Uterus (tissue), 4 donors: ENCODE data around the gene ZNF708. TPM values are rescaled to one million over a fixed set of nuclear protein-coding genes. Genes with fewer than 3 reads are reported as not detected.

ENCODE experiments used
- DNase-seq, 2 donors: peaks; one replicate each; pipeline ENCODE4 v3.0.0-alpha.2; 2019 to 2020
- H3K27ac ChIP-seq, 2 donors: fragments of 200-600 bp; sonication (generic); 1 replicate in 1 of 2; 2 replicates in 1 of 2; pipeline ENCODE4 v1.5.1; 2016 to 2018
- H3K27me3 ChIP-seq, 2 donors: fragments of 200-600 bp; sonication (generic); one replicate each; pipeline ENCODE4 v1.5.1; 2018 to 2019; ENCODE audit warnings: control low read depth in 1 of 2
- H3K36me3 ChIP-seq, 2 donors: fragments of 200-600 bp; sonication (generic); one replicate each; pipeline ENCODE4 v1.5.1; 2019; ENCODE audit warnings: control low read depth in 1 of 2
- H3K4me1 ChIP-seq, 2 donors: fragments of 200-600 bp; sonication (generic); one replicate each; pipeline ENCODE4 v1.5.1; 2018 to 2019; ENCODE audit warnings: control low read depth in 1 of 2
- H3K4me3 ChIP-seq, 2 donors: fragments of 200-600 bp; sonication (generic); 1 replicate in 1 of 2; 2 replicates in 1 of 2; pipeline ENCODE4 v1.5.1; 2018 to 2019; ENCODE audit warnings: mild to moderate bottlenecking in 1 of 2
- H3K9me3 ChIP-seq, 2 donors: fragments of 200-600 bp; sonication (generic); one replicate each; pipeline ENCODE4 v1.5.1; 2019; ENCODE audit warnings: control low read depth in 1 of 2
- POLR2A ChIP-seq, 2 donors: fragments of 450-650 bp; IDR thresholded peaks; one replicate each; pipeline ENCODE4 v1.6.1; 2016; ENCODE audit warnings: antibody characterized with exemption in 2 of 2, mild to moderate bottlenecking in 1 of 2, moderate library complexity in 1 of 2
- intact Hi-C: fragments of 100-400 bp; cut with DNase I; formaldehyde crosslinking; loops from one replicate; pipeline ENCODE4 v1.15.1; 2023; ENCODE audit warnings: low total_unique reads
- total RNA-seq, 4 donors: library from RNA; depleted of rRNA in 3 of 4; stranded (reverse); fragments of >200 nt in 3 of 4; gene quantifications; one replicate each; pipeline versions ENCODE4 v1.1.0 to v1.2.4, GENCODE V29; 2014 to 2023
- TF ChIP-seq, protein P1 (sequence below), 4 experiments: fragments of 200-600 bp in 2 of 4; fragments of 450-650 bp in 2 of 4; sonication (generic) in 2 of 4; IDR thresholded peaks; one replicate each; pipeline ENCODE4 v1.5.1; 2016 to 2019; ENCODE audit warnings: antibody characterized with exemption in 4 of 4, mild to moderate bottlenecking in 2 of 4, moderate library complexity in 1 of 4
- donor health status: DM: yes; HTN: yes; CAD: no.

The ZNF708 gene
- total RNA-seq, 4 donors from 2014 or later = 2.3 to 30.4 (median 26.1) TPM

GRCh38 chr19:21256722-21257121, 72.5 kb downstream of the ZNF708 start:
- no peak overlapping the region for H3K27ac ChIP-seq
- intact Hi-C loops = no loop called here
- no peaks in the 10 kb centered on the region for H3K27me3 ChIP-seq
- no peaks in the 10 kb centered on the region for H3K9me3 ChIP-seq
- no peak for DNase-seq
- TF ChIP-seq, protein P1, sequence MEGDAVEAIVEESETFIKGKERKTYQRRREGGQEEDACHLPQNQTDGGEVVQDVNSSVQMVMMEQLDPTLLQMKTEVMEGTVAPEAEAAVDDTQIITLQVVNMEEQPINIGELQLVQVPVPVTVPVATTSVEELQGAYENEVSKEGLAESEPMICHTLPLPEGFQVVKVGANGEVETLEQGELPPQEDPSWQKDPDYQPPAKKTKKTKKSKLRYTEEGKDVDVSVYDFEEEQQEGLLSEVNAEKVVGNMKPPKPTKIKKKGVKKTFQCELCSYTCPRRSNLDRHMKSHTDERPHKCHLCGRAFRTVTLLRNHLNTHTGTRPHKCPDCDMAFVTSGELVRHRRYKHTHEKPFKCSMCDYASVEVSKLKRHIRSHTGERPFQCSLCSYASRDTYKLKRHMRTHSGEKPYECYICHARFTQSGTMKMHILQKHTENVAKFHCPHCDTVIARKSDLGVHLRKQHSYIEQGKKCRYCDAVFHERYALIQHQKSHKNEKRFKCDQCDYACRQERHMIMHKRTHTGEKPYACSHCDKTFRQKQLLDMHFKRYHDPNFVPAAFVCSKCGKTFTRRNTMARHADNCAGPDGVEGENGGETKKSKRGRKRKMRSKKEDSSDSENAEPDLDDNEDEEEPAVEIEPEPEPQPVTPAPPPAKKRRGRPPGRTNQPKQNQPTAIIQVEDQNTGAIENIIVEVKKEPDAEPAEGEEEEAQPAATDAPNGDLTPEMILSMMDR (IDR thresholded peaks at IDR 0.05) = peak in 1 of 4 experiments; percentile 14
- no peak for TF ChIP-seq POLR2A (IDR thresholded peaks at IDR 0.05)
- H3K4me3 ChIP-seq = no peak overlapping the region
- no peaks in the 10 kb centered on the region for H3K36me3 ChIP-seq
- no peaks in the 10 kb centered on the region for H3K4me1 ChIP-seq

Other genes starting within 250 kb of the ZNF708 start
- 10 to 100 TPM in 1 of 4 donors, 1 to 10 TPM in 3; 3.3 to 28.2 (median 5.8) TPM for gene ZNF714, start 247.2 kb downstream of the ZNF708 start, total RNA-seq
- 10 to 100 TPM in 2 of 4 donors, 1 to 10 TPM in 2; 2.1 to 25.2 (median 11.8) TPM for gene ZNF431, start 187.4 kb downstream of the ZNF708 start, total RNA-seq
- gene ZNF738, start 29.6 kb upstream of the ZNF708 start, total RNA-seq = 10 to 100 TPM in 1 of 4 donors, 1 to 10 TPM in 1, under 1 TPM in 2; 0.59 to 48.8 (median 3.3) TPM
- 10 to 100 TPM; 23.5 to 59.4 (median 42.7) TPM for gene ZNF493, start 67.7 kb upstream of the ZNF708 start, total RNA-seq
- 10 to 100 TPM in 3 of 4 donors, 1 to 10 TPM in 1; 3.3 to 17.0 (median 15.9) TPM for gene ZNF429, start 176.2 kb upstream of the ZNF708 start, total RNA-seq